GM15510 (cell line): ENCODE data around the gene MCRIP2.
A peak's percentile ranks its signal among the peaks of the same experiment; 100 is the strongest.

Experiments
- POLR2A ChIP-seq: IDR thresholded peaks from 3 replicates; pipeline ENCODE4 v1.6.1; 2011; ENCODE audit warnings: borderline replicate concordance; ENCODE audit not compliant: insufficient read length; ENCODE audit errors: extremely low read depth

MCRIP2 gene

DNA sequence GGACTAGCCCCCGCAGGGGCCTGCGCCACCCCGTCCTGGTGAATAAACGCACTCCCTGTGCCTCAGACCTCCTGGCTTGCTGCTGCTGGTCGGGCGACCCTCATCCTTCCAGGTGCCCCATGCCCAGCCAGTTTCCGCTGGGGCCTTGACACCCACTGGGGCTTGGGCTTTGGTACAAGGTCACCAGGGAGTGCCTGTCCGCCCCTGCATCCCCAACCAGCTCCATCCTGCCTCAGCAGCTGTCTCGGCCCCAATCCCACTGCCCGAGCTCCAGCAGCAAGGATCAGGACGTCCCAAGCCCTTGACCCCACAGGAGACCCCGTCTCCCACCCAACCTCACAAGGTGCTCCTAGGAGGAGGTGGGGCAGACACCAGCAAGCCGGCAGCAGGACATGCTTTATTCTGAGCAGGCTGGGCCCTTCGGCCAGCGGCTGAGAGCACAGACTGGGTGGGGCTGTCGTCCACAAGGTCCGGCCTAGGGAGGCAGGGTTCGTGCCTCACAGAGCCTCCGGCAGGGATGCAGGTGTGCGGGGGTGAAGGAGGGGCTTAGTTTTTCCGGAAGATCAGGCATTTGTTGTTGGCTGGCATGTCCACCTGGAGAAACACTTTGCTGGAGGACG lies 7.5 kb upstream of the MCRIP2 start:
- no peak for TF ChIP-seq POLR2A

GRCh38 chr16:634996-635395 lies 6.6 kb upstream of the MCRIP2 start:
- TF ChIP-seq POLR2A, result no peak

GRCh38 chr16:635573-636205 lies 5.9 kb upstream of the MCRIP2 start:
- TF ChIP-seq POLR2A, result no peak

DNA sequence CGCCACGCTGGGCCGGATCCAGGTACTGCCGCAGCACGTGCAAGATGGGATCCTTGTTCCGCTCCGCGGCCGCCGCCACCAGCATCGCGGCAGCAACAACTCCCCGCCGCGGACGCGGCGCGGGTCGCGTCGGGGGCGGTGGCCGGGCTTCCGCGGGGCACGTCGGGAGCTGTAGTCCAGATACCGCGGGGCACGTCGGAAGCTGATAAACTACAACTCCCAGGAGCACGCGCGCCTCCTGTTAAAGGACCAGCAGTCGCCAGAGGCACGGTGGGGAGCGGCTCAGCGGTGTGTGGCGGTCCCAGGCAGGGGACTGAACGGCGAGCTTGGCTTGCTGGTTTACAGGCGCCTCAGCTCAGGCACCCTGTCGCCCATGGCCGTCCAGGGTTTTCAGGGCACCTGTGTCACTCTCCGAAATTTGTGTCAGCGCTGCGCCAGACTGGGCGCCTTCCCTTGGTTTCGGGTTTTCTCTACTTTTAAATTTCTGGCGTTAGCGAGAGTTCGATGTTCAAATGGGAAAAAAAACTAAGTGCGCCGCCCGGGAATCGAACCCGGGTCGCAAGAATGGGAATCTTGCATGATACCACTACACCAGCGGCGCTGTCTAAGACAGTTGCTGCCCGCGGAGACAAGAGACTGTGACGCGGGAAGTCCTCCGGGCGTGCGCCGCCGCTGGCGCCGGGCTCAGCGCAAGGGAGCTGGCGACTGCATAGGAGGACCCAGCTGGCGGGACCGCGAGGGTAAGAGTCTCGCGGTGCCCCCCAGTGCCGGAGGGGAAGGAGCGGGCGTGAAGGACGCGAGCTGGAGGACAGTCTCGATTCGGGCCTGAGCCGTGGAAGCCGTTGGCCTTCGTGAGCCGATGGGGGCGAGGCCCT lies 5.2 kb upstream of the MCRIP2 start, which contains the start of gene METTL26:
METTL26 (minus strand) TSS at position 100 of the 875 bp plus-strand sequence; CDS start at position 85, 15 bp downstream.
- peak; percentile 87 for TF ChIP-seq POLR2A

DNA sequence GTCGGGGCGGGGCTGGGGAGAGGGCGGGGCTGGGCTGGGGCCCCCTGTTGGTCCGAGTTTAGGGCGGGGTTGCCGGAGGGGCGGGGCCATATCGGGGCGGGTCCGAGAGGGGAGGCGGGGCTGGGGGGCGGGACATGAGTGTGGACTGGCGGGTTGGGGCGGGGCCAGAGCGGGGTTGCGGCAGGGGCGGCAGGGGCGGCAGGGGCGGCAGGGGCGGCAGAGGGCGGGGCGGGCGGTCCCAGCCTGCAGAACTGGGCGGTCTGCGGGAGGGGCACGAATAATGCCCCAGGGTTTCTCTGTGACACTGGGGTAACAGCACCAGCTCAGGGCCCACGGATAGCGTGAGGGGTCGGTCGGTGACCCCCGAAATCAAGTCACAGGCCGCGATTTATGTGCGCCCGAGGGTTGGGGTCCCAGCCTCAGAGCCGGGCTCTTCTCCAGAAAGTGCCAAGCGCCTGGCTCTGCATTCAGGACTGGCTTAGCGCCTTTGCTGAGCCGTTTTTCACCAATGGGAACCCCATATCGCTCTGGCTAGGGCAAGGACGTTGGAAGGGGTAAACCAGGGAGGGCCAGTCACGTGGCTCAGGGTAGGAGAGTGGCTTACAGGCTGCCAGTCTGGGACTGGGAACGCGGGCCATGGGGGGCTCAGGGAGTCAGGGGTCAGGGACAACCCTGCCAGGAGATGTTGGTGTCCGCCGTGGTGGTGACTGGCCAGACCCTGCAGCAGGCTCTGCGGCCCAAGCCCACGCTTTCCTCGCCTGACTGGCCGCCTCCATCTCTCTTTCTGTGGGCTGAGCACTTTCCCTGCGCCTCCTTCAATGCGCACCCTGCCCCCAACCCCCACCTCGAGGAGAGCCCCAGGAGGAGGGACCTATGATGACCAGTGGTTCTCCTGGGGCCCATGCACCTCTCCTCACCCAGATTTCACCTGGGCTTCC lies 4.3 kb upstream of the MCRIP2 start:
- no peak for TF ChIP-seq POLR2A

DNA sequence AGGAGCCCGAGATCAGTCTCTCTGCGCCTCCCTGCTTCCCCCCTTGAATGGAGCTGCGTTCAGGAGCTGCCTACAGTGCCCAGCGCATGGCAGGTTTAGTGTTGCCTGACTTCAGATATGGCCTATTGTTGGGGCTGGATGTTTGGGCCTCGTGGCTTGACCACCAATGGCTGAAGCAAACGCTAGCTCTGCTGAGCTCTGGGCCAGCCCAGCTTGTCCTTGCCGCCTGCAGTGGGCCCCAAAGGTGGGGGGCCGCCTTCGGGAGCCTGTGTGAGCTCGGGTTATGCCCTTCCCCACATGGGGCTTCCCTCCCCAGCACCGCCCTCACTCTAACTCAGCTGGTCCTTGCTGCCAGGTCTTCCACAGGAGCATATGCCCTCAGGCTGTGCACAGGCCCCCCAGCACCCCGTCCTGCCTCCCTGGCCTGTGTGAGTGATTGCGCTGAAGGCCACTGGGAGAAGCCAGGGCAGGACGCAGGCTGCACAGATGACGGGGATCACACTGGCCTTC lies 3.5 kb upstream of the MCRIP2 start:
- TF ChIP-seq POLR2A, result no peak

GRCh38 chr16:638836-639235 lies 2.8 kb upstream of the MCRIP2 start:
- no peak for TF ChIP-seq POLR2A

DNA sequence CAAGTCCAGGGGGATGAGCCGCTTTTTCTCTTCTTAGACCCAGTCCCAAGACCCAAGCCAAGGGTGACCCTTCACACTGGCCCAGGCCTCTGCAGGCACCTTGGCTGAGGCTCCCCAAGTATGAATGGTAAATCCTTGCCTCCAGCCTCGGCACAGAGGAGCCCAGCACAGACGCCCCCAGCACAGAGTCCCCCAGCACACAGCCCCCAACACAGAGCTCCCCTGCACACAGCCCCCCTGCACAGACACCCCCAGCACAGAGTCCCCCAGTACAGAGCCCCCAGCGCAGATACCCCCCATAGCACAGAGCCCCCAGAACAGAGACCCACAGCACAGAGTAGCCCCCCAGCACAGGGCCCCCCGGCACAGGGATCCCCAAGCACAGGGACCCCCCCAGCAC lies 1.0 kb upstream of the MCRIP2 start:
- no peak for TF ChIP-seq POLR2A

DNA sequence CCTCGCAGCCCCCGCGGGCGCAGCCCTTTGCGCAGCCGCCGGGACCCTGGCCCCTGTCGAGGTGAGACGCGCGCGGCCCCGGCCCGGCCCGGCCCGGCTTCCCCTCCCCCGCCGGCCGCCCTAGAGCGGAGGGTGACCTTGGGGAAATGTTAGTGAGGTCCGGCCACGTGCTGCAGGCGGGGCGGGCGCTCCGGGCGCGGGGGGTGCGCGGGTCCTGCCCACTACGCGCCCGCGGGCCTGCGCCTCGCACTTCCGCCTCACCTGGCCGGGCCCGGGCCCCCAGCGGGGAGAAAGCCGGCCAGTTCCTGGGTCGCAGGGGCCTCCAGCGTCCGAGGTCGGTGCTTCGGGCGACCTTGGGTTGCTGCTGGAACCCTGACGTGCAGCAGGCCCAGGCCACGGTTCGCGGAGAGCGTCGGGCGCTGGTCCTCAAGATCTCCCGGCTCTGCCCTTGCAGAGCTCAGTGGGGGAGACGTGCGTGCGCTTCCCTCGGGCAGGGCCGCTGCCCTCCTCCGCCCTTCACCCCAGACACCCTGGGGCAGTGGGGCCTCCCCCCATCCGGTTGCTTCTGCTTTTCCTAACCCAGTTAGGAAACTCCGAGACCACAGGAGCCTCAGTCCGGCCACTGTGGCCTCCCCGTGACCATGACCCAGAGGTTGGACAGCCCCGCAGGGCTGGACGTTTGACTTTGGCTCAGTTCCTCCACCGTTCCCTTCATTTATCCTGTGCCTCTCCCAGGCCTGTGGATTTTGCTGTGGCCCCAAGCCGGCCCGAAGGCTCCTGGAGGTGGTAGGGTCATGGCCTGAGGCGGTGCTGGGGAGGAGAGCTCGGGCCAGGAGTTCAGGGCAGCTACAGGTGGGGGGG lies 791 bp downstream of the MCRIP2 start:
- TF ChIP-seq POLR2A, result peak; percentile 39

- TF ChIP-seq POLR2A, result no peak
Observed at GRCh38 chr16:643050-643368, 1.4 kb downstream of the MCRIP2 start.

- TF ChIP-seq POLR2A, result no peak
Observed at GRCh38 chr16:644556-644955, 2.9 kb downstream of the MCRIP2 start.

- TF ChIP-seq POLR2A, result no peak
Observed at GRCh38 chr16:645852-646678, 4.4 kb downstream of the MCRIP2 start.
